NCI-H2196 (cell line): Measurements from ENCODE around the gene BFSP2.
"Not testable (repeated sequence)": the region's sequence is repeated elsewhere in the genome, so short reads cannot be mapped to it uniquely, and the experiment has no call there.

Source experiments
- DNase-seq: peaks from one replicate; lab custom pipeline; 2025; ENCODE audit not compliant: unreplicated experiment; lab: John Stamatoyannopoulos, UW

Gene BFSP2

GRCh38 chr3:133477487-133477886 lies 77.6 kb downstream of the BFSP2 start:
- DNase-seq = no peak

GRCh38 chr3:133478624-133479023 lies 78.8 kb downstream of the BFSP2 start:
- DNase-seq = no peak

GRCh38 chr3:133479401-133479800 lies 79.5 kb downstream of the BFSP2 start:
- no peak for DNase-seq

- no peak for DNase-seq
Observed at GRCh38 chr3:133479895-133480669, 80.2 kb downstream of the BFSP2 start.

- not testable (repeated sequence) for DNase-seq
Observed at GRCh38 chr3:133482474-133482873, 82.6 kb downstream of the BFSP2 start.

- no peak for DNase-seq
Observed at GRCh38 chr3:133486658-133487057, 86.8 kb downstream of the BFSP2 start.

- DNase-seq = no peak
Observed at GRCh38 chr3:133487204-133487603, 87.3 kb downstream of the BFSP2 start.

GRCh38 chr3:133487920-133488540 lies 88.2 kb downstream of the BFSP2 start:
- no peak for DNase-seq

- DNase-seq = no peak
Observed at GRCh38 chr3:133488785-133489367, 89.0 kb downstream of the BFSP2 start.

- DNase-seq = no peak
Observed at GRCh38 chr3:133489466-133490085, 89.7 kb downstream of the BFSP2 start.

GRCh38 chr3:133490468-133491351 lies 90.9 kb downstream of the BFSP2 start:
- DNase-seq = no peak

GRCh38 chr3:133491481-133492059 lies 91.7 kb downstream of the BFSP2 start:
- no peak for DNase-seq

- no peak for DNase-seq
Observed at GRCh38 chr3:133492159-133492741, 92.4 kb downstream of the BFSP2 start.

GRCh38 chr3:133494469-133494868 lies 94.6 kb downstream of the BFSP2 start:
- DNase-seq = no peak

GRCh38 chr3:133502542-133502941 lies 102.7 kb downstream of the BFSP2 start:
- DNase-seq = not testable (repeated sequence)

GRCh38 chr3:133503409-133503808 lies 103.6 kb downstream of the BFSP2 start:
- no peak for DNase-seq

GRCh38 chr3:133504736-133505135 lies 104.9 kb downstream of the BFSP2 start:
- no peak for DNase-seq

GRCh38 chr3:133505813-133506212 lies 106.0 kb downstream of the BFSP2 start:
- DNase-seq = no peak

GRCh38 chr3:133506215-133506901 lies 106.5 kb downstream of the BFSP2 start:
- no peak for DNase-seq

GRCh38 chr3:133509488-133509887 lies 109.6 kb downstream of the BFSP2 start:
- DNase-seq = no peak
